ENCODE results near the gene MCC. TPM values are rescaled to one million over a fixed set of nuclear protein-coding genes. Genes with fewer than 3 reads are reported as not detected.

The MCC gene
- total RNA-seq, 1 donor from 2014 or later: 47.9 TPM

GRCh38 chr5:113017881-113018635, 470.2 kb downstream of the MCC start:
- H3K36me3 ChIP-seq: peaks cover 0 to 8% of the 10 kb centered on the region in 2 donors
- intact Hi-C loops (cut with DNase I): no loop called here
- H3K9me3 ChIP-seq: no peaks in the 10 kb centered on the region
- DNase-seq (ENCODE audit: extremely low spot score in 2 of 2): no peak
- peaks cover 6% of the 10 kb centered on the region for H3K4me1 ChIP-seq
- TF ChIP-seq POLR2A (IDR thresholded peaks at IDR 0.05) (no peak), CTCF (IDR thresholded peaks at IDR 0.05) (no peak), POLR2AphosphoS5 (IDR thresholded peaks at IDR 0.05; ENCODE audit: insufficient read depth in 1 of 2, low read depth in 1 of 2) (no peak)
- no peaks in the 10 kb centered on the region for H3K27me3 ChIP-seq
- no peak overlapping the region for H3K4me3 ChIP-seq
- H3K27ac ChIP-seq: no peak overlapping the region

DNA sequence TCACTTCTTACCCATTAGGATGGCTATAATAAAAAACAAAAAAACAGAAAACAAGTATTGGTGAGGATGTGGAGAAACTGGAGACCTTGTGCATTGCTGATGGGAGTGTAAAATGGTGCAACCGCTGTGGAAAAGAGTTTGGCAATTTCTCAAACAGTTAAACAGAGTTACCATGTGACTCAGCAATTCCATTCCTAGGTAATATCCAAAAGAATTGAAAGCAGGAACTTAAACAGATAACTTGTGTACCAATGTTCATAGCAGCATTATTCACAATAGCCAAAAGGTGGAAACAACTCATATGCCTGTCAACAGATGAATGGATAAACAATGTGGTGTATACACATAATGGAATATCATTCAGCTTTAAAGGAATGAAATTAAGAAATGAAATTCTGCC, 482.8 kb downstream of the MCC start:
- no peak overlapping the region for H3K27ac ChIP-seq
- H3K36me3 ChIP-seq: peaks cover 0 to 30% of the 10 kb centered on the region in 2 donors
- no peaks in the 10 kb centered on the region for H3K27me3 ChIP-seq
- no peak for DNase-seq (ENCODE audit: extremely low spot score in 2 of 2)
- no peaks in the 10 kb centered on the region for H3K9me3 ChIP-seq
- TF ChIP-seq CTCF (IDR thresholded peaks at IDR 0.05) (no peak), POLR2A (IDR thresholded peaks at IDR 0.05) (no peak), POLR2AphosphoS5 (IDR thresholded peaks at IDR 0.05; ENCODE audit: insufficient read depth in 1 of 2, low read depth in 1 of 2) (no peak)
- H3K4me3 ChIP-seq: no peak overlapping the region
- intact Hi-C loops (cut with DNase I): no loop called here
- H3K4me1 ChIP-seq: no peaks in the 10 kb centered on the region

- no peaks in the 10 kb centered on the region for H3K9me3 ChIP-seq
- H3K27ac ChIP-seq: no peak overlapping the region
- peaks cover 0 to 21% of the 10 kb centered on the region in 2 donors for H3K36me3 ChIP-seq
- TF ChIP-seq POLR2AphosphoS5 (IDR thresholded peaks at IDR 0.05; ENCODE audit: insufficient read depth in 1 of 2, low read depth in 1 of 2) (no peak), POLR2A (IDR thresholded peaks at IDR 0.05) (no peak)
- no peaks in the 10 kb centered on the region for H3K27me3 ChIP-seq
- H3K4me3 ChIP-seq: no peak overlapping the region
- no peak for DNase-seq (ENCODE audit: extremely low spot score in 2 of 2)
- no peaks in the 10 kb centered on the region for H3K4me1 ChIP-seq
- intact Hi-C loops (cut with DNase I): no loop called here
These were observed 484.5 kb downstream of the MCC start for GRCh38 chr5:113003763-113004162.

DNA sequence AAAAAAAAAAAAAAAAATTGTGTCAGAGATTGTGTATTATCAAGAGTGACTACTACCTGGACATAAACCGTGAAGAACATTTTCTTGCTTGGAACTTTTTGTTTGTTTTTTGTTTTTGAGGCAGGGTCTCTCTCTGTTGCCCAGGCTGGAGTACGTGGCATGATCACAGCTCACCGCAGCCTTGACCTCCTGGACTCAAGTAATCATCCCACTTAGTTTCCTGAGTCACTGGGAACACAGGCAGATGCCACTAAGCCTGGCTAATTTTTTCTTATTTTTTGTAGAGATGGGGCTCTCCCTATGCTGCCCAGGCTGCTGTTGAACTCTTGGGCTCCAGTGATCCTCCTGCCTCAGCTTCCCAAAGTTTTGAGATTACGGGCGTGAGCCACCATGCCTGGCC, 485.8 kb downstream of the MCC start:
- H3K4me3 ChIP-seq: no peak overlapping the region
- H3K27ac ChIP-seq: no peak overlapping the region
- DNase-seq (ENCODE audit: extremely low spot score in 2 of 2): no peak
- peaks cover 0 to 17% of the 10 kb centered on the region in 2 donors for H3K36me3 ChIP-seq
- no peaks in the 10 kb centered on the region for H3K27me3 ChIP-seq
- intact Hi-C loops (cut with DNase I): no loop called here
- H3K9me3 ChIP-seq: no peaks in the 10 kb centered on the region
- H3K4me1 ChIP-seq: no peaks in the 10 kb centered on the region
- TF ChIP-seq POLR2A (IDR thresholded peaks at IDR 0.05): no peak
- no peak for TF ChIP-seq POLR2AphosphoS5 (IDR thresholded peaks at IDR 0.05; ENCODE audit: insufficient read depth in 1 of 2, low read depth in 1 of 2)

- H3K9me3 ChIP-seq: no peaks in the 10 kb centered on the region
- no peak for DNase-seq (ENCODE audit: extremely low spot score in 2 of 2)
- TF ChIP-seq POLR2AphosphoS5 (IDR thresholded peaks at IDR 0.05; ENCODE audit: insufficient read depth in 1 of 2, low read depth in 1 of 2) (no peak), POLR2A (IDR thresholded peaks at IDR 0.05) (no peak), CTCF (IDR thresholded peaks at IDR 0.05) (no peak)
- H3K4me1 ChIP-seq: no peaks in the 10 kb centered on the region
- H3K4me3 ChIP-seq: no peak overlapping the region
- intact Hi-C loops (cut with DNase I): no loop called here
- H3K36me3 ChIP-seq: peaks cover 0 to 17% of the 10 kb centered on the region in 2 donors
- no peaks in the 10 kb centered on the region for H3K27me3 ChIP-seq
- H3K27ac ChIP-seq: no peak overlapping the region
These were observed 487.8 kb downstream of the MCC start for GRCh38 chr5:113000466-113000865.

DNA sequence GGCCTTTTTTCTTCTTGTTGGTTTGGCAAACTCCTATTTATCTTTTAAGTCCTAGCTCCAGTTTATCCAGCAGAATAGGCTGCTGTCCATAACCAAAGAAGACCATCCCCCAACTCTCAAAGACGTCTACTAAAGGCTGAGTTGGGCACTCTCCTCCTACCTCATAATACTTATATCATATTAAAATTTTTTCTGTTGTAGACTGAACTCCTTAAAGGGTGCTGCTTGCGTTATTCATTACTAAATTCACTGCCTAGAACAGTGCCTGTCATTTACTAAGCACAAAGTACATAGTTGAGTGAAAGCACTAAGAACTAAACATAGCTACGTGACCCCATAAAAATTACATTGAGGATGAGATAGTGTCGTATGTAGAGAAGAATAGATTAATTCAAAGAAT, 490.0 kb downstream of the MCC start:
- H3K4me3 ChIP-seq: no peak overlapping the region
- no peak overlapping the region for H3K27ac ChIP-seq
- H3K27me3 ChIP-seq: no peaks in the 10 kb centered on the region
- intact Hi-C loops (cut with DNase I): loop anchor here (10.0 kb wide), 1 partner anchor 337 kb away; no protein-coding TSS in a partner anchor
- DNase-seq (ENCODE audit: extremely low spot score in 2 of 2): no peak
- no peak for TF ChIP-seq POLR2AphosphoS5 (IDR thresholded peaks at IDR 0.05; ENCODE audit: insufficient read depth in 1 of 2, low read depth in 1 of 2)
- no peak for TF ChIP-seq POLR2A (IDR thresholded peaks at IDR 0.05)
- no peak for TF ChIP-seq CTCF (IDR thresholded peaks at IDR 0.05)
- H3K4me1 ChIP-seq: no peaks in the 10 kb centered on the region
- H3K36me3 ChIP-seq: peaks cover 0 to 17% of the 10 kb centered on the region in 2 donors
- no peaks in the 10 kb centered on the region for H3K9me3 ChIP-seq
